ENCODE results near the gene CAMK1D. TPM values are rescaled to one million over a fixed set of nuclear protein-coding genes. Genes with fewer than 3 reads are reported as not detected.
A peak's percentile ranks its signal among the peaks of the same experiment; 100 is the strongest.

CAMK1D gene
- total and polyA plus RNA-seq, 4 experiments from 2014 or later: 5.2 to 22.2 (median 19.4) TPM

DNA sequence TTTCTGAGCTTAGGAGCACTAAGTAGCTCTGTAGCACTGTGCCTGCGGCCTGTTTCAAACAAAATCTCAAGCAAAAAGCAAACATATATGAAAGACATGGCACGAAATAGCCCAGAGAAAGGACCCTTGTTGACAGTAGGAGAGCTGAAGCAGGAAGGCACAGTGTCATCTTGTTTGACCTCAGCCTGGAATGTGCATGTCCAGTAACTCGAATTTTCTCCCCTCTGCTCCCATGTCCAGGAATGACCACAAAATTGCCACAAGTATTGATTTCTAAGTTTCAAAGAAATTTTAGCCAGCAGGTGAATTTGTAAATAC lies 351.2 kb downstream of the CAMK1D start:
- DNase-seq: no peak
- Mint-ChIP-seq H3K4me1 (peaks cover 5 to 10% (median 7%) of the 10 kb centered on the region in 4 donors), H3K4me3 (no peak overlapping the region), H3K9me3 (no peaks in the 10 kb centered on the region), H3K27ac (no peak overlapping the region), H3K36me3 (no peaks in the 10 kb centered on the region), H3K27me3 (no peaks in the 10 kb centered on the region)
- ChIA-PET POLR2A (ENCODE audit: partially characterized antibody) (no interaction called here), CTCF (ENCODE audit: partially characterized antibody) (interaction anchor here (1.3 to 2.0 kb wide), 2 partner anchors 9 to 10 kb away, joined by 5 to 6 read pairs; no protein-coding TSS in a partner anchor)
- Histone ChIP-seq H3K4me3 (ENCODE audit: low read length in 2 of 2) (no peak overlapping the region), H3K4me1 (ENCODE audit: insufficient read depth, low read length) (no peaks in the 10 kb centered on the region), H3K36me3 (ENCODE audit: insufficient read depth, low read length) (no peaks in the 10 kb centered on the region), H3K27me3 (ENCODE audit: insufficient read depth, low read length) (no peaks in the 10 kb centered on the region), H3K9me3 (ENCODE audit: control insufficient read depth in 1 of 2, low read length in 2 of 2) (no peaks in the 10 kb centered on the region), H3K27ac (ENCODE audit: low read depth, low read length) (no peak overlapping the region)
- intact Hi-C loops (cut with micrococcal nuclease): no loop called here

- Mint-ChIP-seq H3K36me3 (no peaks in the 10 kb centered on the region), H3K9me3 (no peaks in the 10 kb centered on the region), H3K27ac (peak overlapping the region in 1 of 7 donors; percentile 88), H3K4me3 (no peak overlapping the region), H3K27me3 (no peaks in the 10 kb centered on the region), H3K4me1 (peaks cover 5 to 11% (median 8%) of the 10 kb centered on the region in 4 donors)
- H3K4me1 ChIP-seq (ENCODE audit: insufficient read depth, low read length): no peaks in the 10 kb centered on the region
- no peaks in the 10 kb centered on the region for H3K9me3 ChIP-seq (ENCODE audit: control insufficient read depth in 1 of 2, low read length in 2 of 2)
- POLR2A ChIA-PET (ENCODE audit: partially characterized antibody): no interaction called here
- CTCF ChIA-PET (ENCODE audit: partially characterized antibody): interaction anchor here (2.0 to 2.3 kb wide), 2 partner anchors 10 to 11 kb away, joined by 5 to 20 read pairs; no protein-coding TSS in a partner anchor
- no peak overlapping the region for H3K4me3 ChIP-seq (ENCODE audit: low read length in 2 of 2)
- H3K27me3 ChIP-seq (ENCODE audit: insufficient read depth, low read length): no peaks in the 10 kb centered on the region
- DNase-seq: no peak
- H3K36me3 ChIP-seq (ENCODE audit: insufficient read depth, low read length): no peaks in the 10 kb centered on the region
- H3K27ac ChIP-seq (ENCODE audit: low read depth, low read length): no peak overlapping the region
- intact Hi-C loops (cut with micrococcal nuclease): no loop called here
These were observed 352.3 kb downstream of the CAMK1D start for GRCh38 chr10:12701696-12702095.

DNA sequence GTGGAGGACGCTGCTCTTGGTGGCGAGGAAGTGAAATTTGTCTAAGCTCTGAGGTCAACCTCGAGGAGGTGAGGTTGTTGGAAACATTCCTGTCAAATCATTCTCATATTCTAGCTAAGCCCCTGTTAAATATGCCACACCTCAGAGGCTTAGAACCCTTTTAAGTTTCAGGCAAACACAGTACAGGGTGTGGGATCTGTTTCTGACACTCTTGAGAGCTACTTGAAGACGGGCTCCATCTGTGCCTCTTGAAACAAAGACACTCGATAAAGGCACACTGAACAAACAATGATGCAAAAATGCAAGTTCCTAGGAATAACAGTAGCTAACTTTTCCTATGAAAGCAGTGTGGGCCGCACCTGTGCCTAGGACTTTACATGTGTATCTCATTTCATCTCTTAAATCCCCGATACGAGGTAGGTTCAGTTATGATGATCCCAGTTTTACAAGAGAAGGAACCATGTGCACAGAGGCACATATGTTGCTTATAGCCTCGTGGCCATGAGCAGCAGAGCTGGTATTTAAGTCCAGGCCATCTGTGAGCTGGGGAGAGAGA lies 352.9 kb downstream of the CAMK1D start:
- Mint-ChIP-seq H3K9me3 (no peaks in the 10 kb centered on the region), H3K27ac (peak overlapping the region in 2 of 7 donors; percentile 16 to 19), H3K27me3 (no peaks in the 10 kb centered on the region), H3K4me1 (peaks cover 5 to 13% (median 9%) of the 10 kb centered on the region in 4 donors), H3K4me3 (no peak overlapping the region), H3K36me3 (no peaks in the 10 kb centered on the region)
- intact Hi-C loops (cut with micrococcal nuclease): no loop called here
- Histone ChIP-seq H3K4me1 (ENCODE audit: insufficient read depth, low read length) (no peaks in the 10 kb centered on the region), H3K4me3 (ENCODE audit: low read length in 2 of 2) (no peak overlapping the region), H3K36me3 (ENCODE audit: insufficient read depth, low read length) (no peaks in the 10 kb centered on the region), H3K27ac (ENCODE audit: low read depth, low read length) (no peak overlapping the region), H3K27me3 (ENCODE audit: insufficient read depth, low read length) (no peaks in the 10 kb centered on the region), H3K9me3 (ENCODE audit: control insufficient read depth in 1 of 2, low read length in 2 of 2) (no peaks in the 10 kb centered on the region)
- DNase-seq: no peak
- CTCF ChIA-PET (ENCODE audit: partially characterized antibody): interaction anchor here (2.3 kb wide), 1 partner anchor 9 kb away, joined by 20 read pairs; no protein-coding TSS in a partner anchor
- POLR2A ChIA-PET (ENCODE audit: partially characterized antibody): no interaction called here

- ChIA-PET CTCF (ENCODE audit: partially characterized antibody) (interaction anchor here (1.4 to 2.3 kb wide), 2 partner anchors 8 to 439 kb away, joined by 3 to 20 read pairs; no protein-coding TSS in a partner anchor), POLR2A (ENCODE audit: partially characterized antibody) (no interaction called here)
- no peak for DNase-seq
- no peaks in the 10 kb centered on the region for H3K9me3 ChIP-seq (ENCODE audit: control insufficient read depth in 1 of 2, low read length in 2 of 2)
- intact Hi-C loops (cut with micrococcal nuclease): no loop called here
- no peaks in the 10 kb centered on the region for H3K36me3 ChIP-seq (ENCODE audit: insufficient read depth, low read length)
- H3K4me1 ChIP-seq (ENCODE audit: insufficient read depth, low read length): no peaks in the 10 kb centered on the region
- Mint-ChIP-seq H3K4me1 (peaks cover 5 to 13% (median 9%) of the 10 kb centered on the region in 4 donors), H3K27ac (peak overlapping the region in 1 of 7 donors; percentile 44), H3K36me3 (no peaks in the 10 kb centered on the region), H3K9me3 (no peaks in the 10 kb centered on the region), H3K4me3 (no peak overlapping the region), H3K27me3 (no peaks in the 10 kb centered on the region)
- no peaks in the 10 kb centered on the region for H3K27me3 ChIP-seq (ENCODE audit: insufficient read depth, low read length)
- H3K27ac ChIP-seq (ENCODE audit: low read depth, low read length): no peak overlapping the region
- H3K4me3 ChIP-seq (ENCODE audit: low read length in 2 of 2): no peak overlapping the region
These were observed 353.8 kb downstream of the CAMK1D start for GRCh38 chr10:12703126-12703525.

- Mint-ChIP-seq H3K27me3 (no peaks in the 10 kb centered on the region), H3K27ac (no peak overlapping the region), H3K9me3 (no peaks in the 10 kb centered on the region), H3K4me3 (no peak overlapping the region), H3K4me1 (peaks cover 5 to 13% (median 9%) of the 10 kb centered on the region in 4 donors), H3K36me3 (no peaks in the 10 kb centered on the region)
- POLR2A ChIA-PET (ENCODE audit: partially characterized antibody): interaction anchor here (0.6 kb wide), 1 partner anchor 74 kb away, joined by 3 read pairs; no protein-coding TSS in a partner anchor
- Histone ChIP-seq H3K4me3 (ENCODE audit: low read length in 2 of 2) (no peak overlapping the region), H3K27me3 (ENCODE audit: insufficient read depth, low read length) (no peaks in the 10 kb centered on the region), H3K27ac (ENCODE audit: low read depth, low read length) (no peak overlapping the region), H3K4me1 (ENCODE audit: insufficient read depth, low read length) (no peaks in the 10 kb centered on the region), H3K36me3 (ENCODE audit: insufficient read depth, low read length) (no peaks in the 10 kb centered on the region), H3K9me3 (ENCODE audit: control insufficient read depth in 1 of 2, low read length in 2 of 2) (no peaks in the 10 kb centered on the region)
- intact Hi-C loops (cut with micrococcal nuclease): no loop called here
- no peak for DNase-seq
- CTCF ChIA-PET (ENCODE audit: partially characterized antibody): interaction anchor here (0.6 to 1.4 kb wide), 5 partner anchors 34 to 440 kb away, joined by 3 to 7 read pairs (median 3); no protein-coding TSS in a partner anchor
These were observed 354.5 kb downstream of the CAMK1D start for GRCh38 chr10:12703813-12704212.

DNA sequence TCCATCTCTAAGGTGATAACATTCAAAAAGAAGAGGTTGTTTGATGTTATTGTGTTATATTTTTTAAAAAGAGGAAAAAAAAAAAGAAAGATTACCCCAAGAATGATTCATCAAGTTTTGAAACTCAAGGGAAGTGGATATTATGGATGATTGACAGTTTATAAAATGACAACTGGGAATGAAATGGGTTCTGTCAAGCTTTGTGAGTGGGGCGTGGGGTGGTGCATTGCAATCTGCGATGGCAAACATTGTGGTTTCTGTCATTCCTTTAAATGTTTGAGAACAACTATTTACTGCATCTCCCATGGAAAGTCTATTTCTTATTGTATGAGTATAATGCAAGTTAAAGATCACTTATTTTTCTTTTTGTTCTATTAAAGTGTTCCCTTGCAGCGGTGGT lies 355.1 kb downstream of the CAMK1D start:
- CTCF ChIA-PET (ENCODE audit: partially characterized antibody): interaction anchor here (0.6 to 1.4 kb wide), 4 partner anchors 34 to 441 kb away, joined by 3 to 7 read pairs (median 3); no protein-coding TSS in a partner anchor
- POLR2A ChIA-PET (ENCODE audit: partially characterized antibody): no interaction called here
- no peak overlapping the region for H3K4me3 ChIP-seq (ENCODE audit: low read length in 2 of 2)
- intact Hi-C loops (cut with micrococcal nuclease): no loop called here
- no peaks in the 10 kb centered on the region for H3K27me3 Mint-ChIP-seq
- no peaks in the 10 kb centered on the region for H3K36me3 Mint-ChIP-seq
- no peak overlapping the region for H3K4me3 Mint-ChIP-seq
- H3K4me1 ChIP-seq (ENCODE audit: insufficient read depth, low read length): no peaks in the 10 kb centered on the region
- DNase-seq: no peak
- no peaks in the 10 kb centered on the region for H3K9me3 ChIP-seq (ENCODE audit: control insufficient read depth in 1 of 2, low read length in 2 of 2)
- no peaks in the 10 kb centered on the region for H3K9me3 Mint-ChIP-seq
- no peak overlapping the region for H3K27ac ChIP-seq (ENCODE audit: low read depth, low read length)
- H3K4me1 Mint-ChIP-seq: peaks cover 0 to 7% (median 3%) of the 10 kb centered on the region in 4 donors
- peak overlapping the region in 1 of 7 donors; percentile 4 for H3K27ac Mint-ChIP-seq
- no peaks in the 10 kb centered on the region for H3K36me3 ChIP-seq (ENCODE audit: insufficient read depth, low read length)
- no peaks in the 10 kb centered on the region for H3K27me3 ChIP-seq (ENCODE audit: insufficient read depth, low read length)

DNA sequence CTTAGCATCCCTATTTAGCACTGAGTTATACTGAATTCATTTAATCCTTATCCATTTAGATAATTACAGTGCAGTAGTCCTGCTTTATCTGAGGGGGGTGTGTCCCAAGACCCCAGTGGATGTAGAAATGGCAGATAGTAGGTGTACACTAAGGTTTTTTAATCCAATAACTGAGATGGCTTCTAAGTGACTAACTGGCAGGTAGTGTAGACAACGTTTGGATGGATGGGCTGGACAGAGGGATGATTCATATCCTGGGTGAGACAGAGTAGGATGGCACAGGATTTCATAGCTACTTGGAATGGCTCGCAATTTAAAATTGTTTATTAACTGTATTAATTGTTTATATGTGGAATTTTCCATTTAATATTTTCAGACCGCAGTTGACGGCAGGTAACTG lies 356.6 kb downstream of the CAMK1D start:
- intact Hi-C loops (cut with micrococcal nuclease): no loop called here
- ChIA-PET CTCF (ENCODE audit: partially characterized antibody) (interaction anchor here (0.6 to 8.6 kb wide), 3 partner anchors 53 to 444 kb away, joined by 3 to 142 read pairs (median 3); no protein-coding TSS in a partner anchor), POLR2A (ENCODE audit: partially characterized antibody) (no interaction called here)
- no peaks in the 10 kb centered on the region for H3K36me3 Mint-ChIP-seq
- H3K4me3 Mint-ChIP-seq: no peak overlapping the region
- Histone ChIP-seq H3K27ac (ENCODE audit: low read depth, low read length) (no peak overlapping the region), H3K36me3 (ENCODE audit: insufficient read depth, low read length) (no peaks in the 10 kb centered on the region), H3K4me1 (ENCODE audit: insufficient read depth, low read length) (peaks cover 3% of the 10 kb centered on the region), H3K9me3 (ENCODE audit: control insufficient read depth in 1 of 2, low read length in 2 of 2) (no peaks in the 10 kb centered on the region), H3K27me3 (ENCODE audit: insufficient read depth, low read length) (no peaks in the 10 kb centered on the region), H3K4me3 (ENCODE audit: low read length in 2 of 2) (no peak overlapping the region)
- H3K4me1 Mint-ChIP-seq: peaks cover 1 to 10% (median 5%) of the 10 kb centered on the region in 4 donors
- H3K27me3 Mint-ChIP-seq: no peaks in the 10 kb centered on the region
- H3K9me3 Mint-ChIP-seq: no peaks in the 10 kb centered on the region
- DNase-seq: no peak
- peak overlapping the region in 2 of 7 donors; percentile 15 to 39 for H3K27ac Mint-ChIP-seq
